ENCODE data around the gene PCSK1N. TPM values are rescaled to one million over a fixed set of nuclear protein-coding genes. Genes with fewer than 3 reads are reported as not detected.
"Not testable (repeated sequence)": the region's sequence is repeated elsewhere in the genome, so short reads cannot be mapped to it uniquely, and the experiment has no call there.

The PCSK1N gene
- total RNA-seq: 1 to 10 TPM; 2.8 to 3.4 (median 2.9) TPM

- DNase-seq (peak; percentile 42), ATAC-seq (peak; percentile 60 to 67)
- peaks cover 33% of the 10 kb centered on the region for H3K27me3 Mint-ChIP-seq (ENCODE audit: low read depth)
- H3K36me3 Mint-ChIP-seq (ENCODE audit: insufficient read depth): no peaks in the 10 kb centered on the region
- H3K9me3 Mint-ChIP-seq: no peaks in the 10 kb centered on the region
- H3K4me3 Mint-ChIP-seq: peak within 1 kb of the TSS; percentile 81
- peaks cover 14% of the 10 kb centered on the region for H3K4me1 Mint-ChIP-seq (ENCODE audit: low read depth)
Measured at GRCh38 chrX:48835524-48836329, at the start of gene PCSK1N. TSS of gene PCSK1N (minus strand) at chrX:48835610. CDS start at chrX:48835532, 78 bp downstream.

- no peak for ATAC-seq
- H3K9me3 Mint-ChIP-seq: no peaks in the 10 kb centered on the region
- H3K36me3 Mint-ChIP-seq (ENCODE audit: insufficient read depth): no peaks in the 10 kb centered on the region
- no peak overlapping the region for H3K4me3 Mint-ChIP-seq
- H3K4me1 Mint-ChIP-seq (ENCODE audit: low read depth): peaks cover 2% of the 10 kb centered on the region
- no peak for DNase-seq
- no peaks in the 10 kb centered on the region for H3K27me3 Mint-ChIP-seq (ENCODE audit: low read depth)
Measured at GRCh38 chrX:48883729-48884128, 48.3 kb upstream of the PCSK1N start.

GRCh38 chrX:48876944-48877343 is 41.5 kb upstream of the PCSK1N start:
- not testable (repeated sequence) for H3K36me3 Mint-ChIP-seq (ENCODE audit: insufficient read depth); H3K27me3 Mint-ChIP-seq (ENCODE audit: low read depth); H3K9me3 Mint-ChIP-seq; ATAC-seq; DNase-seq; H3K4me1 Mint-ChIP-seq (ENCODE audit: low read depth); H3K4me3 Mint-ChIP-seq

GRCh38 chrX:48872017-48872416 is 36.6 kb upstream of the PCSK1N start:
- not testable (repeated sequence) for H3K9me3 Mint-ChIP-seq; H3K36me3 Mint-ChIP-seq (ENCODE audit: insufficient read depth); H3K4me1 Mint-ChIP-seq (ENCODE audit: low read depth); H3K27me3 Mint-ChIP-seq (ENCODE audit: low read depth); ATAC-seq; DNase-seq; H3K4me3 Mint-ChIP-seq

GRCh38 chrX:48864210-48864609 is 28.8 kb upstream of the PCSK1N start:
- no peaks in the 10 kb centered on the region for H3K4me1 Mint-ChIP-seq (ENCODE audit: low read depth)
- no peaks in the 10 kb centered on the region for H3K9me3 Mint-ChIP-seq
- H3K4me3 Mint-ChIP-seq: no peak overlapping the region
- H3K36me3 Mint-ChIP-seq (ENCODE audit: insufficient read depth): no peaks in the 10 kb centered on the region
- ATAC-seq (no peak), DNase-seq (no peak)
- H3K27me3 Mint-ChIP-seq (ENCODE audit: low read depth): peaks cover 3% of the 10 kb centered on the region

GRCh38 chrX:48854898-48855297 is 19.5 kb upstream of the PCSK1N start:
- Mint-ChIP-seq H3K36me3 (ENCODE audit: insufficient read depth) (no peaks in the 10 kb centered on the region), H3K9me3 (no peaks in the 10 kb centered on the region), H3K4me1 (ENCODE audit: low read depth) (peaks cover 3% of the 10 kb centered on the region), H3K4me3 (no peak overlapping the region), H3K27me3 (ENCODE audit: low read depth) (peaks cover 8% of the 10 kb centered on the region)
- DNase-seq (no peak), ATAC-seq (no peak)

GRCh38 chrX:48854121-48854804 is 18.9 kb upstream of the PCSK1N start:
- not testable (repeated sequence) for ATAC-seq; H3K4me3 Mint-ChIP-seq; H3K36me3 Mint-ChIP-seq (ENCODE audit: insufficient read depth); H3K27me3 Mint-ChIP-seq (ENCODE audit: low read depth); H3K4me1 Mint-ChIP-seq (ENCODE audit: low read depth); DNase-seq; H3K9me3 Mint-ChIP-seq

- DNase-seq; H3K4me1 Mint-ChIP-seq (ENCODE audit: low read depth); ATAC-seq; H3K9me3 Mint-ChIP-seq; H3K36me3 Mint-ChIP-seq (ENCODE audit: insufficient read depth); H3K4me3 Mint-ChIP-seq; H3K27me3 Mint-ChIP-seq (ENCODE audit: low read depth): not testable (repeated sequence)
Measured at GRCh38 chrX:48853494-48853893, 18.1 kb upstream of the PCSK1N start.

- no peaks in the 10 kb centered on the region for H3K9me3 Mint-ChIP-seq
- DNase-seq (no peak), ATAC-seq (no peak)
- peaks cover 9% of the 10 kb centered on the region for H3K4me1 Mint-ChIP-seq (ENCODE audit: low read depth)
- peaks cover 8% of the 10 kb centered on the region for H3K27me3 Mint-ChIP-seq (ENCODE audit: low read depth)
- no peaks in the 10 kb centered on the region for H3K36me3 Mint-ChIP-seq (ENCODE audit: insufficient read depth)
- H3K4me3 Mint-ChIP-seq: no peak overlapping the region
Measured at GRCh38 chrX:48852857-48853256, 17.4 kb upstream of the PCSK1N start.

- Mint-ChIP-seq H3K4me3 (no peak overlapping the region), H3K27me3 (ENCODE audit: low read depth) (peaks cover 3% of the 10 kb centered on the region)
- DNase-seq: no peak
Measured at GRCh38 chrX:48848847-48849246, 13.4 kb upstream of the PCSK1N start.

GRCh38 chrX:48839686-48840085 is 4.3 kb upstream of the PCSK1N start:
- no peaks in the 10 kb centered on the region for H3K36me3 Mint-ChIP-seq (ENCODE audit: insufficient read depth)
- H3K27me3 Mint-ChIP-seq (ENCODE audit: low read depth): peaks cover 7% of the 10 kb centered on the region
- H3K9me3 Mint-ChIP-seq: no peaks in the 10 kb centered on the region
- peaks cover 7% of the 10 kb centered on the region for H3K4me1 Mint-ChIP-seq (ENCODE audit: low read depth)
- DNase-seq: no peak
- ATAC-seq: no peak
- H3K4me3 Mint-ChIP-seq: no peak overlapping the region

More at GRCh38 chrX:48848847-48849246, 13.4 kb upstream of the PCSK1N start:
- Mint-ChIP-seq H3K36me3 (ENCODE audit: insufficient read depth) (no peaks in the 10 kb centered on the region), H3K4me1 (ENCODE audit: low read depth) (peaks cover 6% of the 10 kb centered on the region), H3K9me3 (no peaks in the 10 kb centered on the region)
- ATAC-seq: no peak

GRCh38 chrX:48834383-48834709 is 1.1 kb downstream of the PCSK1N start:
- H3K27me3 Mint-ChIP-seq (ENCODE audit: low read depth): peaks cover 40% of the 10 kb centered on the region
- H3K4me1 Mint-ChIP-seq (ENCODE audit: low read depth): peaks cover 14% of the 10 kb centered on the region
- no peaks in the 10 kb centered on the region for H3K36me3 Mint-ChIP-seq (ENCODE audit: insufficient read depth)
- DNase-seq: no peak
- peak overlapping the region; percentile 81 for H3K4me3 Mint-ChIP-seq
- H3K9me3 Mint-ChIP-seq: no peaks in the 10 kb centered on the region
- no peak for ATAC-seq

- Mint-ChIP-seq H3K4me3 (no peak overlapping the region), H3K27me3 (ENCODE audit: low read depth) (peaks cover 40% of the 10 kb centered on the region), H3K4me1 (ENCODE audit: low read depth) (peaks cover 14% of the 10 kb centered on the region), H3K9me3 (no peaks in the 10 kb centered on the region), H3K36me3 (ENCODE audit: insufficient read depth) (no peaks in the 10 kb centered on the region)
- DNase-seq (no peak), ATAC-seq (no peak)
Measured at GRCh38 chrX:48833542-48834138, 1.8 kb downstream of the PCSK1N start.

GRCh38 chrX:48831909-48832291 is 3.5 kb downstream of the PCSK1N start:
- no peaks in the 10 kb centered on the region for H3K36me3 Mint-ChIP-seq (ENCODE audit: insufficient read depth)
- H3K4me3 Mint-ChIP-seq: no peak overlapping the region
- ATAC-seq (no peak), DNase-seq (no peak)
- peaks cover 53% of the 10 kb centered on the region for H3K27me3 Mint-ChIP-seq (ENCODE audit: low read depth)
- no peaks in the 10 kb centered on the region for H3K9me3 Mint-ChIP-seq
- peaks cover 19% of the 10 kb centered on the region for H3K4me1 Mint-ChIP-seq (ENCODE audit: low read depth)
